HL-60 (cell line): ENCODE results near the gene MLLT10.
"Not testable (repeated sequence)": the region's sequence is repeated elsewhere in the genome, so short reads cannot be mapped to it uniquely, and the experiment has no call there.

Experiments
- DNase-seq, 2 experiments: peaks; one replicate each; pipeline ENCODE4 v3.0.0-alpha.2; 2010 to 2020; ENCODE audit warnings: low read depth in 1 of 2, low spot score in 1 of 2
- H3K27ac ChIP-seq: fragments of 250-450 bp; sonication (Bioruptor Pico); replicated peaks from 2 replicates; pipeline ENCODE4 v1.5.1; 2020; ENCODE audit warnings: mild to moderate bottlenecking, moderate library complexity
- H3K27me3 ChIP-seq: fragments of 250-450 bp; sonication (Bioruptor Pico); 2 replicates; pipeline ENCODE4 v1.5.1; 2021; ENCODE audit warnings: mild to moderate bottlenecking, moderate library complexity; ENCODE audit not compliant: insufficient read depth, poor library complexity, severe bottlenecking
- H3K4me3 ChIP-seq: replicated peaks from 2 replicates; pipeline ENCODE4 v1.5.1; 2011; ENCODE audit warnings: mild to moderate bottlenecking, control low read depth, low read length; ENCODE audit not compliant: insufficient read depth
- GABPA ChIP-seq: IDR thresholded peaks from 2 replicates; pipeline ENCODE4 v1.6.1; 2012; ENCODE audit warnings: low read depth
- POLR2AphosphoS5 ChIP-seq: IDR thresholded peaks from 2 replicates; pipeline ENCODE4 v1.6.1; 2012; ENCODE audit warnings: low read depth
- SPI1 ChIP-seq: IDR thresholded peaks from 2 replicates; pipeline ENCODE4 v1.6.1; 2012; ENCODE audit warnings: low read depth, mild to moderate bottlenecking, borderline replicate concordance
- TF ChIP-seq, protein P1 (sequence below): IDR thresholded peaks from one replicate; pipeline ENCODE4 v1.5.1; 2011; ENCODE audit warnings: low read length, control low read depth, inconsistent platforms; ENCODE audit not compliant: insufficient read depth
- TF ChIP-seq, protein P2 (sequence below): IDR thresholded peaks from 2 replicates; pipeline ENCODE4 v1.6.1; 2012; ENCODE audit warnings: low read depth; ENCODE audit not compliant: insufficient replicate concordance

Gene MLLT10

DNA sequence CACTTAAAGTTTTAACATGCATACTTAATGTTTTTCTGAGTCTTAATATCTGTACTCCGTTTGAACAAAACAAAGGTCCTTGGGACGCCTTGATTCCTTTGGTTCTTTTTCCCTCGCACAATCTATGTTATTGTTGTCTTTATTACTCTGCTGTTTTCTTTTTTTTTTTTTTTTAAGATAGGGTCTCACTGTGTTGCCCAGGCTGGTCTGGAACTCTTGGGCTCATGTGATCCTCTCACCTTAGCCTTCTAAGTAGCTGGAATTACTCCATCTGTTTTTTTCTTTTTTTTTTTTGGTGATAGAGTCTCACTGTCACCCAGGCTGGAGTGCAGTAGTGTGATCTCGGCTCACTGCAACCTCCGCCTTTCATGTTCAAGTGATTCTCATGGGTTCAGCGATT lies 13.2 kb downstream of the MLLT10 start:
- no peaks in the 10 kb centered on the region for H3K27me3 ChIP-seq
- no peak overlapping the region for H3K4me3 ChIP-seq
- H3K27ac ChIP-seq, result no peak overlapping the region
- no peak for DNase-seq
- TF ChIP-seq, protein P1, sequence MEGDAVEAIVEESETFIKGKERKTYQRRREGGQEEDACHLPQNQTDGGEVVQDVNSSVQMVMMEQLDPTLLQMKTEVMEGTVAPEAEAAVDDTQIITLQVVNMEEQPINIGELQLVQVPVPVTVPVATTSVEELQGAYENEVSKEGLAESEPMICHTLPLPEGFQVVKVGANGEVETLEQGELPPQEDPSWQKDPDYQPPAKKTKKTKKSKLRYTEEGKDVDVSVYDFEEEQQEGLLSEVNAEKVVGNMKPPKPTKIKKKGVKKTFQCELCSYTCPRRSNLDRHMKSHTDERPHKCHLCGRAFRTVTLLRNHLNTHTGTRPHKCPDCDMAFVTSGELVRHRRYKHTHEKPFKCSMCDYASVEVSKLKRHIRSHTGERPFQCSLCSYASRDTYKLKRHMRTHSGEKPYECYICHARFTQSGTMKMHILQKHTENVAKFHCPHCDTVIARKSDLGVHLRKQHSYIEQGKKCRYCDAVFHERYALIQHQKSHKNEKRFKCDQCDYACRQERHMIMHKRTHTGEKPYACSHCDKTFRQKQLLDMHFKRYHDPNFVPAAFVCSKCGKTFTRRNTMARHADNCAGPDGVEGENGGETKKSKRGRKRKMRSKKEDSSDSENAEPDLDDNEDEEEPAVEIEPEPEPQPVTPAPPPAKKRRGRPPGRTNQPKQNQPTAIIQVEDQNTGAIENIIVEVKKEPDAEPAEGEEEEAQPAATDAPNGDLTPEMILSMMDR, result no peak
- TF ChIP-seq SPI1, result no peak
- TF ChIP-seq POLR2AphosphoS5, result no peak
- TF ChIP-seq, protein P2, sequence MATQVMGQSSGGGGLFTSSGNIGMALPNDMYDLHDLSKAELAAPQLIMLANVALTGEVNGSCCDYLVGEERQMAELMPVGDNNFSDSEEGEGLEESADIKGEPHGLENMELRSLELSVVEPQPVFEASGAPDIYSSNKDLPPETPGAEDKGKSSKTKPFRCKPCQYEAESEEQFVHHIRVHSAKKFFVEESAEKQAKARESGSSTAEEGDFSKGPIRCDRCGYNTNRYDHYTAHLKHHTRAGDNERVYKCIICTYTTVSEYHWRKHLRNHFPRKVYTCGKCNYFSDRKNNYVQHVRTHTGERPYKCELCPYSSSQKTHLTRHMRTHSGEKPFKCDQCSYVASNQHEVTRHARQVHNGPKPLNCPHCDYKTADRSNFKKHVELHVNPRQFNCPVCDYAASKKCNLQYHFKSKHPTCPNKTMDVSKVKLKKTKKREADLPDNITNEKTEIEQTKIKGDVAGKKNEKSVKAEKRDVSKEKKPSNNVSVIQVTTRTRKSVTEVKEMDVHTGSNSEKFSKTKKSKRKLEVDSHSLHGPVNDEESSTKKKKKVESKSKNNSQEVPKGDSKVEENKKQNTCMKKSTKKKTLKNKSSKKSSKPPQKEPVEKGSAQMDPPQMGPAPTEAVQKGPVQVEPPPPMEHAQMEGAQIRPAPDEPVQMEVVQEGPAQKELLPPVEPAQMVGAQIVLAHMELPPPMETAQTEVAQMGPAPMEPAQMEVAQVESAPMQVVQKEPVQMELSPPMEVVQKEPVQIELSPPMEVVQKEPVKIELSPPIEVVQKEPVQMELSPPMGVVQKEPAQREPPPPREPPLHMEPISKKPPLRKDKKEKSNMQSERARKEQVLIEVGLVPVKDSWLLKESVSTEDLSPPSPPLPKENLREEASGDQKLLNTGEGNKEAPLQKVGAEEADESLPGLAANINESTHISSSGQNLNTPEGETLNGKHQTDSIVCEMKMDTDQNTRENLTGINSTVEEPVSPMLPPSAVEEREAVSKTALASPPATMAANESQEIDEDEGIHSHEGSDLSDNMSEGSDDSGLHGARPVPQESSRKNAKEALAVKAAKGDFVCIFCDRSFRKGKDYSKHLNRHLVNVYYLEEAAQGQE, result no peak
- TF ChIP-seq GABPA, result no peak

DNA sequence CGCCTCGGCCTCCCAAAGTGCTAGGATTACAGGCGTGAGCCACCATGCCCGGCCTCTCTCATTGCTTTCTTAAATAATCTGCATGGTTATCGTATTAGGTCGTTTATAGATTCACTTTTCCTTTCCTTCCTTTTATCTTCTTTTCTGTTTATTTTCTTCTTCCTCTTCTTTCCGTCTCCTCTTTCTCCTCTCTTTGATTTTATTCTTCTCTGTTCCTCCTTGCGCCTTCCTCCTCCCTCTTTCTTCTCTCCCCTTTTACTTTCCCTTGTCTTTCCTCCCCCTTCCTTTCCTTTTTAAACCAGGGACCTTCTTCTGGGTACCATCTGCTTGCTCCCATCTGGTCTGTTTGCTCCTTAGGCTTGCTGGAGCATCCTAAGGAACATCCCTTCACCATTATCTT lies 18.6 kb downstream of the MLLT10 start:
- TF ChIP-seq POLR2AphosphoS5 (no peak), GABPA (no peak), SPI1 (no peak)
- TF ChIP-seq, protein P1, result no peak
- TF ChIP-seq, protein P2, result no peak
- no peak overlapping the region for H3K4me3 ChIP-seq
- no peak overlapping the region for H3K27ac ChIP-seq
- no peaks in the 10 kb centered on the region for H3K27me3 ChIP-seq
- no peak for DNase-seq

DNA sequence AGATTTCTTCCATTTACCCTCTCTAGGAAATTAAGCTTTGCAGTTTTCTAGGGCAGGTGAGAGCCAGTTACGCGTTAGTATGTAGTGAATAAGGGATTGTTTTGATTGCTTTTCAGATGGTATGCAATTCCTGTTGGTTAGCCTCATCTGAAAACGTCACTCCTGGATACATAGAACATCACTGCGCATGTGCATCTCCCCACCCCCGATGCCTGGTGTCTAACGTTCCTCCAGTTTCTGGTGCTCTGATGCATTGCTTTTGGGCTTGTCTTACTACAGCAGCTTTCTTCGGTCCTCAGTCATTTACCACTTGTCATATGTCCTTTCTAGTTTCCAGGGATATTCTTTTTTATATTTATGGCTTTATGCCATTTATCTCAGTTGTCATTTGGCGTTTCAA lies 22.5 kb downstream of the MLLT10 start:
- no peaks in the 10 kb centered on the region for H3K27me3 ChIP-seq
- DNase-seq, result no peak
- TF ChIP-seq, protein P2, result no peak
- TF ChIP-seq, protein P1, result no peak
- TF ChIP-seq POLR2AphosphoS5 (no peak), SPI1 (no peak), GABPA (no peak)
- no peak overlapping the region for H3K4me3 ChIP-seq
- no peak overlapping the region for H3K27ac ChIP-seq

DNA sequence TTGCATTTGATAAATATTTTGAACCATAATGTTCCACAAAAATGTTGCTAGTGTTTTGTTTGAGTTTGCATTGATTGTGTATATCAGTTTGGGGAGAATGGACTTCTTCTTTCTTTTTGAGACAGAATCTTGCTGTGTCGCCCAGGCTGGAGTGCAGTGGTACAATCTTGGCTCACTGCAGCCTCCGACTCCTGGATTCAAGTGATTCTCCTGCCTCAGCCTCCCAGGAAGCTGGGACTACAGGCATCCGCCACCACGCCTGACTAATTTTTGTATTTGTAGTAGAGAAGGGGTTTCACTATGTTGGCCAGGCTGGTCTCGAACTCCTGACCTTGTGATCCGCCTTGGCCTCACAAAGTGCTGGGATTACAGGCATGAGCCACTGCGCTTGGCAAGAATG lies 25.0 kb downstream of the MLLT10 start:
- H3K4me3 ChIP-seq, H3K27me3 ChIP-seq, H3K27ac ChIP-seq, DNase-seq: not testable (repeated sequence)
